ENCODE data around the gene SRP14. TPM values are rescaled to one million over a fixed set of nuclear protein-coding genes. Genes with fewer than 3 reads are reported as not detected.

Gene SRP14
- total RNA-seq, 1 donor from 2014 or later, result 235 TPM

GRCh38 chr15:40070166-40070557 lies 31.2 kb upstream of the SRP14 start:
- DNase-seq (no peak), ATAC-seq (no peak)
- intact Hi-C loops (cut with micrococcal nuclease), result no loop called here

DNA sequence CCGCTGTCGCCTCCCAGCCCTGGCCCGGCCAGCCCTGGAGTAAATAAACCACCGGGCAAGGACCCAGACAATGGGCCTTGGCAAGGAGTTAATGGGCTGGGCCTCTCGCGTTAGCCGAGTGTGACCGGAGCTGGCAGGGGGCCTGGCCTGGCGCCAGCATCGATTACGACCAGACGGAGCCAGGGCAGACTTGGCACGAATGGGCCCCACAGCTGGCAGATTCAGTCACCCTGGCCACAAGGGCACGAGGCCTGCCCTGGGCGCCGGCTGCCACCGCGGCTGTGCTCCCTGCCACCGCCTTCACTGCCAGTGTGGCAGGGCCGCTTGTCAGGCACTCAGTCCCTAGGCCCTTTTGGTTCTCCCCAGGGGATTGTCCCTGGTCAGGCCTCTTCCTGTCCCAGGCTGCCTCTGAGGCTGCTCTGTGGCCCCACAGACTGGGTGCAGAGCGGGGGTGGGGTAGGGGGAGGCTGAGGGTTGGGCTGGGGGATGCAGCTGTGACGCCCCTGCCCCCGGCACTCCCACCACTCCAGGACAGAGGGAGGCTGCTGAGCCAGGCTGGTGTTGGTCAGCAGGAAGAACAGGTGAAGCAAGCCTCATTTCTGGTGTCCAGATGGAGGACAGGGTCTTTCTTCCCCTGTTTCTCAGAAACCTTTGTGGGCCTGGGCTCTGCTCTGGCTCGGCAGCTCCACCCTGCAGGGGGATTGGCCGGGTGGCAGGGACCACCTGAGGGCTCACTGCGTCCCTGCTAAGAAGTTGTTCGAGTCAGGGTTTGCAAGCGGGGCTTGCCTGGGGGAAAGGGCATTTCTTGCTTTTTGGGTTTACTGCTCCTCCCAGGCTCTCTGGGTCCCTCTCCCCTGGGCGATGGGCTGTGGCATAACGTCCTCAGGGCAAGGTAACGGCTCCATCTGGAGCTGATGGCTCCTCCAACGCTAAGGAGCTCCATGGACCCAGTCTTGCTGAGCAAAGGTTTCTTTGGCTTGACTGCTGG lies 30.5 kb upstream of the SRP14 start:
- intact Hi-C loops (cut with micrococcal nuclease), result no loop called here
- ATAC-seq (peak; percentile 96), DNase-seq (peak; percentile 97)

DNA sequence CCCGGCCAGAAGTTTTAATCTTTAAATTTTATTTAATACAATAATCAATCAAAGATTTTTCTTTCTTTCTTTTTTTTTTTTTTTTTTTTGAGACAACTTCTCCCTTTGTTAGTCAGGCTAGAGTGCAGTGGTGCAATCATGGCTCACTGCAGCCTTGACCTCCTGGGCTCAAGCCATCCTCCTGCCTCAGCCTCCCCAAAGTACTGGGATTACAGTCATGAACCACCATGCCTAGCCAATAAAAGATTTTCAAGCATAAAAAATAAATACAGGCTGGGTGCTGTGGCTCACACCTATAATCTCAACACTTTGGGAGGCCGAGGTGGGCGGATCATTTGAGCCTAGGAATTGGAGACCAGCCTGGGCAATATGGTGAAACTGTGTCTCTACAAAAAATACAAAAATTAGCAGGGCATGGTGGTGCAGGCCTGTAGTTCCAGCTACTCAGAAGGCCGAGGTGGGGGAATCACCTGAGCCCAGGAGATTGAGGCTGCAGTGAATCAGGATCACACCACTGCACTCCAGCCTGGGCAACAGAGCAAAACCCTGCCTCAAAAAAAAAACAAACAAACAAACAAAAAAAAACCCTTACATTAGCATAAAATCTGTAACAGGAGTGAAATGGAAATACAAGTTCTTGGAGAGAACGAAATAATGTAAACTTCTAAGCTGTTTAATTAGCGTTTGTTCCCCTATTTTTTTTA lies 29.1 kb upstream of the SRP14 start:
- DNase-seq (no peak), ATAC-seq (no peak)
- intact Hi-C loops (cut with micrococcal nuclease), result no loop called here

GRCh38 chr15:40066589-40066988 lies 27.6 kb upstream of the SRP14 start:
- intact Hi-C loops (cut with micrococcal nuclease), result no loop called here
- ATAC-seq, result no peak
- no peak for DNase-seq

- intact Hi-C loops (cut with micrococcal nuclease), result no loop called here
- DNase-seq, result no peak
Observed at GRCh38 chr15:40065166-40065565, 26.2 kb upstream of the SRP14 start.

GRCh38 chr15:40064231-40064894 lies 25.4 kb upstream of the SRP14 start:
- no peak for DNase-seq
- intact Hi-C loops (cut with micrococcal nuclease), result no loop called here
- no peak for ATAC-seq

More at GRCh38 chr15:40065166-40065565, 26.2 kb upstream of the SRP14 start:
- ATAC-seq, result no peak

DNA sequence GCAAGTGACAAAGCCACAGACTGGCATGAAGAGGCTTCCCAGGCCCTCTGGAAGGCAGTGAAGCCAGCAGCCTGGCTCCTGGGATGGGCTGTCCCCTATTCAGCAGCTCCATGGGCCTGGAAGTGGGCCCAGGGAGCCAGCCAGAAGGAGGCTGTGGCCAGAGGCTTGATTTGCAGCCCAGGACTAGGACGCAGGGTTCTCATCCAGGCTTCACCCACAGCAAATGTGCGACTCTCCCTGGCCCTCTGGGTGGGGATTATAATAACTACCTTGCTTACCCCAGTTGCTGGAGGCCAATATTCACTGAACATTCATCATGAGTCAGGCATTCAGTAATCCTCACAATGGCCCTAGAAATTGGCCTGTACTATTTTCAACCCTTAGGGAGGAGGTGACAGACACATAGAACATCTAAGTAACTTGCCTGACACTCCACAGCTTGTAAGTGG lies 24.6 kb upstream of the SRP14 start:
- intact Hi-C loops (cut with micrococcal nuclease), result no loop called here
- ATAC-seq (peak; percentile 76), DNase-seq (no peak)

- intact Hi-C loops (cut with micrococcal nuclease), result no loop called here
- DNase-seq (no peak), ATAC-seq (peak; percentile 10)
Observed at GRCh38 chr15:40062816-40063562, 24.0 kb upstream of the SRP14 start.

DNA sequence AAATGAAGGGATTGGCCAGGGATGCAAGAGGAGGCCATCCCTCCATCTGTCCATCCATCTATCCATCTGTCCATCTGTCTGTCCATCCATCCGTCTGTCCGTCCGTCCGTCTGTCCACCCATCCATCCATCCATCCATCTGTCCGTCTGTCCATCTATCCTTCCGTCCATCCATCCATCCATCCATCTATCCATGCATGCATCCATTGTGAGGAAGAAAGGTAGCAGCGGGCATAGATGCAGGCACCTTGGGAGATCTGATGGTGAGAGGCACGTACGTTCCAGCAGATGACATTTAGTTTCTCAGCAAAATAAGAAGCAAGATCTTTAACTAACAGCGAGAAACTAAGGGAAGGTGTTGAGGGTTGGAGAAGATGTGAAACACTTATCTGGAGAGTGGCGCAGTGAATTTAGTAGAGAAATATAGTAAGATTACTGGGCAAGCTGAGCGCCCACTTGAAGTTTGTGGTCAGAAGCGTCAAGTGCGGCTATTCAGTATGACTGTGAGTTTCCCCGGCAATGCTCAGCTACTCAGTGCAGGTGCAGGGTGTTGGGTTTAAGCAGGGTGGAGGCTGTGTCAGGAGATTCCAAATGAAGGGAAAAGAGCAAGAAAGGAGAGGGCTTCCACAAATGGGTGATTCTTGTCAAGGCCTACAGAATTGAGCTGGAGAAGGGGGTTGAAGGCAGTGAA lies 22.4 kb upstream of the SRP14 start:
- ATAC-seq (no peak), DNase-seq (no peak)
- intact Hi-C loops (cut with micrococcal nuclease), result no loop called here

GRCh38 chr15:40060236-40060961 lies 21.4 kb upstream of the SRP14 start:
- ATAC-seq (no peak), DNase-seq (no peak)
- intact Hi-C loops (cut with micrococcal nuclease), result no loop called here

GRCh38 chr15:40059821-40060220 lies 20.8 kb upstream of the SRP14 start:
- DNase-seq (no peak), ATAC-seq (no peak)
- intact Hi-C loops (cut with micrococcal nuclease), result no loop called here

- ATAC-seq (no peak), DNase-seq (no peak)
- intact Hi-C loops (cut with micrococcal nuclease), result no loop called here
Observed at GRCh38 chr15:40058476-40059140, 19.6 kb upstream of the SRP14 start.

DNA sequence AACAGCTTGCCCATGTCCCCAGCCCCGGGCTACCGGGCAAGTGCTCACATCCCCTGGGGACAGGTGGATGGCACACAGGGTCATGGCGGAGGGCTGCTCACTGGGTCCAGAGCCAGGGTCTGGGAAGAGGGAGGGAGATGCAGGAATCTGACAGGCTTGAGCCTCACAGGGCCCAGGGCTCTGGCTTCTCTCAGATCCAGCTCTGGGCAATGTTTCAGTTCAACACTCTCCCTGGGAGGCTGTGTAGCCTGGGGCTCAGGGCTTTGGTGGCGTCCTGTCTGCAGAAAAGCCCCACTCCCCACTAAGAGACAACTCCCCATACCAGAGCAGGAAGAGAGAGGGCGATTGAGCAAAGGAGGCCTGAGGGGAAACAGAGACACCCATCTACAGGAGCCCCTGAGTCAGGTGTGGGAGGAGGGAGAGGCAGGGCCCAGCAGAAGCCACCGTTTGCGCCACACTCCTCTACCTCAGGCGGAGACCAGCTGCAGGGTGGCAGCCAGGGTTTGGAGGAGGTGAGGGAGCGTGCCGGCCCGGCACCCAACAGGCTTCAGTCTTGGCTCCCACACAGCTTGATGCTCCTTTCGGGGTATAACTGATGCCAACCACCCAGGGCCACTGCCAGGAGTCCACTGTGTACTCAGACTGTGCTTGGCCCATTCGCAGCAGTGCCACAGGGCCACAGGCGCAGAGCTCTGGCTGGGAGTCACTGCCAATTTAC lies 16.8 kb upstream of the SRP14 start:
- intact Hi-C loops (cut with micrococcal nuclease), result no loop called here
- ATAC-seq (peak; percentile 98), DNase-seq (peak; percentile 86)

- intact Hi-C loops (cut with micrococcal nuclease), result no loop called here
- peak; percentile 6 for ATAC-seq
- DNase-seq, result no peak
Observed at GRCh38 chr15:40054855-40055575, 16.0 kb upstream of the SRP14 start.

GRCh38 chr15:40054605-40054854 lies 15.5 kb upstream of the SRP14 start:
- no peak for ATAC-seq
- intact Hi-C loops (cut with micrococcal nuclease), result no loop called here

DNA sequence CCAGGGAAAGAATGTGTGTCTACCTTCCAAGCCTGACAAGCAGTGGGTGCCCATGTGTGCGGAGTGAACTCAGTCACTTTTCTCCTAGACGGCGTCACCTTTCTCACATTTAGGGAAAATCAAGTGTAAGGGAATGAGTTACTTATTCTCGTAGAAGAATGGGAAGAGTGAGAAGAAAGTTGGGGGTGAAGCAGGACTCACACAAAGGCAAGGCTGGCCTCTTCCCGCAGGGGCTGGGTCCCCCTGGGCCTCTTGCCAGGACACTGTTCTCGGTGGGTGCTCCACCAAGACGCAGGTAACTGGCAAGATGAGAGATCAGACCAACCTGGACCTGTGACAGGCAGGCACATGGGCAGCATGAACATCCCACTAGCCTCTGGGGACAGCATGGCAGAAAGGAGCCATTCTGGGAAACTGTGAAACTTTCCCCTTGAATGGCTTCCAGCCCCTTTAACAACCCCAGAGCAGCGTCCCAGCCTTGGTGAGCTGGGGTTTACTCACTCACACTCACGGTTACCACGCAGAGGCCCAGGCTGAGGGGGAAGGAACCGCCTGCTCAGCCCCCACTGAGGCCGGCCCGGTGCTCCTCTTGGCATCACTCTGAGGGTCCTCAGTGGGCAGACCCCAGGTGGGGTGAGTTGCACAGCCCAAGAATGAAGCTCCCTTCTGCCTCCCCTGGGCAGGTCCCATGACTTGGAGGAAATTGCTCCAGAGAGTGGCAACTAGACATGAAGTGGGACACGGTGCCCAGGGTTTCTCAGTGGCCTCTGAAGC lies 15.0 kb upstream of the SRP14 start:
- no peak for DNase-seq
- intact Hi-C loops (cut with micrococcal nuclease), result no loop called here
- no peak for ATAC-seq

More at GRCh38 chr15:40054605-40054854, 15.5 kb upstream of the SRP14 start:
- DNase-seq, result no peak

Data from left ventricle myocardium superior (tissue), 1 donor.